Measurements from ENCODE around the gene FASTKD3. TPM values are rescaled to one million over a fixed set of nuclear protein-coding genes. Genes with fewer than 3 reads are reported as not detected.

FASTKD3 gene
- total RNA-seq, 1 donor from 2014 or later = 9.4 TPM

DNA sequence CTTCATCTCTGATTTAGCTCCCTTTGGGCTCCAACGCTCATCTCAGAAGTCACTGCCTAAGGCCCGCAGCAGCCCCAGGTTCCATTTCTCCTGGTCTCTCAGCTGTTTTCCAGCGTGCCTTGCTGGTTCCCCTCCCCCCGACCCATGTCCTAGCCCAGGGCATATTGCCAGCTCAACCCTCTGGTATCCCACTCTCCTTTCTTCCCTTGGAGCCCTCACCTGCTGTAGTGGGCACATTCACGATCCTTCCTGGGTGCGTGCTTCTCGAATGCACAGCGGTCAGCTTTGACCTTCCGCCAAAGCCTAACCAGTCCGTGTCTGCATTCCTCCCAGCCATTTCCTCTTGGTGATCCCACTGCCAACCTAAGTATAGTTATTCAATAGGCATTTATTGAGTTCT, 54.0 kb downstream of the FASTKD3 start:
- TF ChIP-seq, protein P1, sequence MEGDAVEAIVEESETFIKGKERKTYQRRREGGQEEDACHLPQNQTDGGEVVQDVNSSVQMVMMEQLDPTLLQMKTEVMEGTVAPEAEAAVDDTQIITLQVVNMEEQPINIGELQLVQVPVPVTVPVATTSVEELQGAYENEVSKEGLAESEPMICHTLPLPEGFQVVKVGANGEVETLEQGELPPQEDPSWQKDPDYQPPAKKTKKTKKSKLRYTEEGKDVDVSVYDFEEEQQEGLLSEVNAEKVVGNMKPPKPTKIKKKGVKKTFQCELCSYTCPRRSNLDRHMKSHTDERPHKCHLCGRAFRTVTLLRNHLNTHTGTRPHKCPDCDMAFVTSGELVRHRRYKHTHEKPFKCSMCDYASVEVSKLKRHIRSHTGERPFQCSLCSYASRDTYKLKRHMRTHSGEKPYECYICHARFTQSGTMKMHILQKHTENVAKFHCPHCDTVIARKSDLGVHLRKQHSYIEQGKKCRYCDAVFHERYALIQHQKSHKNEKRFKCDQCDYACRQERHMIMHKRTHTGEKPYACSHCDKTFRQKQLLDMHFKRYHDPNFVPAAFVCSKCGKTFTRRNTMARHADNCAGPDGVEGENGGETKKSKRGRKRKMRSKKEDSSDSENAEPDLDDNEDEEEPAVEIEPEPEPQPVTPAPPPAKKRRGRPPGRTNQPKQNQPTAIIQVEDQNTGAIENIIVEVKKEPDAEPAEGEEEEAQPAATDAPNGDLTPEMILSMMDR (IDR thresholded peaks at IDR 0.05) = no peak
- H3K4me1 ChIP-seq = peaks cover 6% of the 10 kb centered on the region
- no peak for DNase-seq
- H3K27ac ChIP-seq = no peak overlapping the region
- no peaks in the 10 kb centered on the region for H3K36me3 ChIP-seq
- H3K9me3 ChIP-seq = no peaks in the 10 kb centered on the region
- intact Hi-C loops (cut with DNase I) = no loop called here
- no peak overlapping the region for H3K4me3 ChIP-seq
- ATAC-seq = no peak
- H3K27me3 ChIP-seq (ENCODE audit: low read depth) = no peaks in the 10 kb centered on the region

DNA sequence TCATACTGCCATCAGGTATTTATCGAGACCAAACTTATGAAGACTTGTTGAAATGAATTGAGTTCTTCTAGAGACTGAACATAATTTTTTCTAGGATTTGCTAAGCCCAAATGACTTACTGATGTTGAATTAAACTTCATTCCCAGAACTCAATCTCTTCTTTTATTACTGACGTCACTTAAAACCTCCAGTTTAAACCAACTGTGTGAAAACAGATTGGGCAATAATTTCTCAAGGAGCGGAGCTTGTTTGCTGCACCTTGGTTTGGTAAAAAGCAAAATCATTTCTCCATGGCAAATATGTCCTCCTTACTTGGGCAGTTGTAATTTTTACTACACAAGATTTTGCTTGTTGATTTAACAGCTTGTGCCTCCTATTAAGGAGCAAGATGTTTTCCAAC, 55.3 kb downstream of the FASTKD3 start:
- no peaks in the 10 kb centered on the region for H3K27me3 ChIP-seq (ENCODE audit: low read depth)
- no peaks in the 10 kb centered on the region for H3K36me3 ChIP-seq
- no peaks in the 10 kb centered on the region for H3K9me3 ChIP-seq
- TF ChIP-seq, protein P1 (IDR thresholded peaks at IDR 0.05) = no peak
- no peak overlapping the region for H3K4me3 ChIP-seq
- DNase-seq (no peak), ATAC-seq (peak in 1 of 2 donors; percentile 61)
- no peak overlapping the region for H3K27ac ChIP-seq
- intact Hi-C loops (cut with DNase I) = no loop called here
- peaks cover 6% of the 10 kb centered on the region for H3K4me1 ChIP-seq

DNA sequence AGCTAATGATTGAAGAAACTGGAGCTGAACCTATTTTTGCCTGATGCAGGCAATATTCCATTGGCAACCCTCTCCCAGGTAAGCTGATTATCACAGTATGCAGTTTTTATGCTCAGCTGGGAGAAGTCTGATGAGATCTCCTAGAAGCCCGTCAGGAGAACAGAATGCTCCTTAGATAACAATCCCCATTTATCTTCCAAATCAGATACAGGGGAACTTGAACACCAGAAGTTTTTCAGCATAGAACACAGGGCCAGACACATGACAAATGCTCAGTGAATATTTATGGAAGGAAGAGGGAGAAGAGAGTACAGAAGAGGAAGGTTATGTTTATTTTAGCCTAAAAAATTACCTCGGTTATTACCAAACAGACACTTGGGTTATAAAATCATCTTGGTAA, 55.8 kb downstream of the FASTKD3 start:
- ATAC-seq (no peak), DNase-seq (no peak)
- no peaks in the 10 kb centered on the region for H3K36me3 ChIP-seq
- intact Hi-C loops (cut with DNase I) = no loop called here
- no peak overlapping the region for H3K4me3 ChIP-seq
- H3K9me3 ChIP-seq = no peaks in the 10 kb centered on the region
- no peak overlapping the region for H3K27ac ChIP-seq
- no peaks in the 10 kb centered on the region for H3K27me3 ChIP-seq (ENCODE audit: low read depth)
- peaks cover 6% of the 10 kb centered on the region for H3K4me1 ChIP-seq
- TF ChIP-seq, protein P1 (IDR thresholded peaks at IDR 0.05) = no peak

DNA sequence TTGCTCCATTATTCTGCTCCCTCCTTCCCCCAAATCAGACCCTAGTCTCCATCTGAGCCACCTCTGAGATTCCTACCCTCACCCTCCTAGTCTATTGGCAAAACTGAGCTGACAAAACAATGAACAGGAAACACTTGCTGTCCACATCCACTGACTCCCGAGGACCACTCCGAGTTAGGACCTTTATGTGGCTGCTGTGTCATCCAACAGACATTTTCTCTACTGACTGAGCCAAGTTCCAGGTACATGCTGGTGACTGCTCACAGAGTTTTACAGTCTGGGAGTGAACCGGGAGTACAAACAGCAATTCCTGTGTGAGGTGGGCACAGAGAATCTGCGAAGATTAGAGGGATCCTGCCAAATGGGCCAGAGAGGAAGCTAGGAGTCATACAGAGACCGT, 57.1 kb downstream of the FASTKD3 start:
- Histone ChIP-seq H3K27ac (no peak overlapping the region), H3K4me1 (peaks cover 6% of the 10 kb centered on the region), H3K4me3 (no peak overlapping the region), H3K27me3 (ENCODE audit: low read depth) (no peaks in the 10 kb centered on the region), H3K36me3 (no peaks in the 10 kb centered on the region), H3K9me3 (no peaks in the 10 kb centered on the region)
- no peak for DNase-seq
- ATAC-seq = no peak
- intact Hi-C loops (cut with DNase I) = no loop called here
- TF ChIP-seq, protein P1 (IDR thresholded peaks at IDR 0.05) = no peak

Other genes starting within 250 kb of the FASTKD3 start
- 10.7 TPM for gene CFAP90, start 17.9 kb downstream of the FASTKD3 start, total RNA-seq
- gene MTRR, start 117 bp upstream of the FASTKD3 start, total RNA-seq = 92.9 TPM

All from lower lobe of right lung (tissue), 2 donors.